Endothelial cell of umbilical vein (primary cell): Measurements from ENCODE around the gene PDGFRB. TPM values are rescaled to one million over a fixed set of nuclear protein-coding genes. Genes with fewer than 3 reads are reported as not detected.

Experiments
- BruUV-seq: library from RNA; stranded (reverse); fragments of 400-500 nt; replicated peaks from 2 replicates; lab custom pipeline; 2021; lab: Mats Ljungman, UMichigan
- CTCF ChIA-PET: fragments of 300-600, 350-600 bp; sonication (Branson Sonifier 250); formaldehyde crosslinking; loops from one replicate; lab custom pipeline; 2021; ENCODE audit warnings: antibody characterized with exemption, inconsistent platforms; lab: Charles Lee
- POLR2A ChIA-PET: fragments of 300-600, 350-600 bp; sonication (Branson Sonifier 250); formaldehyde crosslinking; loops from one replicate; lab custom pipeline; 2021; ENCODE audit warnings: antibody characterized with exemption, inconsistent platforms; lab: Charles Lee
- DNase-seq: peaks from one replicate; pipeline ENCODE4 v3.0.0-alpha.2; 2011; ENCODE audit warnings: low read depth, low spot score
- FAIRE-seq: peaks from 2 replicates; lab custom pipeline; 2011; peaks lifted over from hg19 to GRCh38; lab: Jason Lieb, UNC
- H2AFZ ChIP-seq: 2 replicates; pipeline ENCODE4 v1.6.0; 2012; ENCODE audit warnings: low read depth, low read length, control low read depth, inconsistent platforms
- H3K27ac ChIP-seq: 2 replicates; pipeline ENCODE4 v1.5.1; 2011; ENCODE audit warnings: low read depth, mild to moderate bottlenecking, control low read depth, low read length, moderate library complexity; ENCODE audit not compliant: insufficient read depth
- H3K27me3 ChIP-seq, 2 experiments: 2 replicates each; pipeline versions ENCODE4 v1.6.0 to v1.6.1; 2011; ENCODE audit warnings: low read length in 2 of 2, mixed read lengths in 1 of 2; ENCODE audit not compliant: control insufficient read depth in 2 of 2, insufficient read depth in 2 of 2
- H3K36me3 ChIP-seq, 2 experiments: 2 replicates in 1 of 2; 3 replicates in 1 of 2; pipeline ENCODE4 v1.5.1; 2011; ENCODE audit warnings: low read length in 2 of 2, mild to moderate bottlenecking in 1 of 2, moderate library complexity in 1 of 2; ENCODE audit not compliant: control insufficient read depth in 2 of 2, insufficient read depth in 2 of 2; ENCODE audit errors: extremely low read depth in 1 of 2
- H3K4me1 ChIP-seq: 3 replicates; pipeline ENCODE4 v1.5.1; 2011; ENCODE audit warnings: mild to moderate bottlenecking, low read length; ENCODE audit not compliant: control insufficient read depth, insufficient read depth; ENCODE audit errors: extremely low read depth
- H3K4me2 ChIP-seq: 2 replicates; pipeline ENCODE4 v1.6.1; 2011; ENCODE audit warnings: low read length, control low read depth, mixed read lengths; ENCODE audit not compliant: insufficient read depth
- H3K4me3 ChIP-seq, 3 experiments: fragments of 200-600 bp in 1 of 3; sonication (generic), shearing (Covaris generic) in 1 of 3; replicated peaks in 1 of 3; 2 replicates each; pipeline ENCODE4 v1.5.1; 2011 to 2016; ENCODE audit warnings: control low read depth in 3 of 3, low read length in 3 of 3, mild to moderate bottlenecking in 2 of 3, inconsistent platforms in 1 of 3, low read depth in 1 of 3, moderate library complexity in 1 of 3; ENCODE audit not compliant: insufficient read depth in 1 of 3
- H3K79me2 ChIP-seq: 2 replicates; pipeline ENCODE4 v1.6.0; 2012; ENCODE audit warnings: low read length, inconsistent platforms; ENCODE audit not compliant: control insufficient read depth, insufficient read depth
- H3K9ac ChIP-seq: replicated peaks from 2 replicates; pipeline ENCODE3; 2011; ENCODE audit warnings: low read length, control low read depth; ENCODE audit not compliant: insufficient read depth; ENCODE audit errors: extremely low read depth
- H3K9me1 ChIP-seq: replicated peaks from 3 replicates; pipeline ENCODE4 v1.6.0; 2011; ENCODE audit warnings: mild to moderate bottlenecking, low read length; ENCODE audit not compliant: control insufficient read depth, insufficient read depth; ENCODE audit errors: extremely low read depth
- H3K9me3 ChIP-seq: replicated peaks from 2 replicates; pipeline ENCODE4 v1.5.1; 2012; ENCODE audit warnings: low read length, inconsistent platforms; ENCODE audit not compliant: control insufficient read depth, insufficient read depth
- H4K20me1 ChIP-seq: replicated peaks from 2 replicates; pipeline ENCODE3; 2011; ENCODE audit warnings: mild to moderate bottlenecking, low read length; ENCODE audit not compliant: control insufficient read depth, insufficient read depth; ENCODE audit errors: extremely low read depth
- EZH2 ChIP-seq: IDR thresholded peaks from 2 replicates; pipeline ENCODE4 v1.6.1; 2012; ENCODE audit warnings: borderline replicate concordance, low read depth, mild to moderate bottlenecking, moderate library complexity, low read length, inconsistent platforms; ENCODE audit not compliant: severe bottlenecking
- FOS ChIP-seq: IDR thresholded peaks from 2 replicates; pipeline ENCODE4 v1.6.1; 2011; ENCODE audit warnings: mild to moderate bottlenecking, low read length, moderate library complexity, borderline replicate concordance; ENCODE audit not compliant: insufficient read depth
- GATA2 ChIP-seq: IDR thresholded peaks from 2 replicates; pipeline ENCODE4 v1.7.0; 2011; ENCODE audit warnings: low read depth, mild to moderate bottlenecking, moderate library complexity, mixed read lengths, low read length; ENCODE audit not compliant: insufficient read length, insufficient read depth
- JUN ChIP-seq: IDR thresholded peaks from 2 replicates; pipeline ENCODE4 v1.6.1; 2011; ENCODE audit warnings: borderline replicate concordance, low read depth; ENCODE audit not compliant: insufficient read length, insufficient read depth
- MYC ChIP-seq: IDR thresholded peaks from one replicate; pipeline ENCODE4 v1.6.1; 2011; ENCODE audit warnings: mild to moderate bottlenecking, low read depth, low read length
- POLR2A ChIP-seq: IDR thresholded peaks from 2 replicates; pipeline ENCODE4 v1.6.1; 2012; ENCODE audit warnings: low read depth, mild to moderate bottlenecking, control low read depth, low read length
- POLR2AphosphoS5 ChIP-seq: IDR thresholded peaks from 2 replicates; pipeline ENCODE4 v1.6.1; 2012; ENCODE audit warnings: low read depth, mild to moderate bottlenecking, control low read depth, low read length, moderate library complexity; ENCODE audit not compliant: insufficient read depth
- dilution Hi-C: fragments of 300-500 bp; cut with MboI; formaldehyde crosslinking; loops from one replicate; pipeline ENCODE4 v1.15.0; 2019; ENCODE audit warnings: low sequenced_read_pairs; ENCODE audit not compliant: extremely low pct_ligation_motif_present
- intact Hi-C: fragments of 100-400 bp; cut with micrococcal nuclease; formaldehyde crosslinking; loops from one replicate; pipeline ENCODE4 v1.10.0; 2022
- polyA plus RNA-seq, 4 experiments: library from polyadenylated mRNA; depleted of rRNA in 3 of 4; stranded (reverse) in 3 of 4; unstranded in 1 of 4; fragments of >200 nt; gene quantifications; 2 replicates each; pipeline versions ENCODE4 v1.2.1 to v1.2.3, GENCODE V29; 2011 to 2012; ENCODE audit warnings: missing spikeins in 1 of 4
- total RNA-seq: library from RNA; stranded (reverse); gene quantifications from 2 replicates; pipeline ENCODE4 v1.2.3, GENCODE V29; 2021
- TF ChIP-seq, protein P1 (sequence below): IDR thresholded peaks from 2 replicates; pipeline ENCODE4 v1.6.1; 2011; ENCODE audit not compliant: insufficient read depth, insufficient read length
- TF ChIP-seq, protein P2 (sequence below), 2 donors: IDR thresholded peaks; 1 replicate in 1 of 2; 2 replicates in 1 of 2; pipeline ENCODE4 v1.5.1; 2011; ENCODE audit warnings: low read length in 2 of 2, mild to moderate bottlenecking in 2 of 2, moderate library complexity in 2 of 2, control low read depth in 1 of 2, inconsistent platforms in 1 of 2, low read depth in 1 of 2; ENCODE audit not compliant: insufficient read depth in 1 of 2; ENCODE audit errors: extremely low read depth in 1 of 2

PDGFRB gene
- total and polyA plus RNA-seq, 2 donors (not counting 3 experiments of a cell fraction or from before 2014, with no cell fraction given) = 1.4 to 1.7 TPM

DNA sequence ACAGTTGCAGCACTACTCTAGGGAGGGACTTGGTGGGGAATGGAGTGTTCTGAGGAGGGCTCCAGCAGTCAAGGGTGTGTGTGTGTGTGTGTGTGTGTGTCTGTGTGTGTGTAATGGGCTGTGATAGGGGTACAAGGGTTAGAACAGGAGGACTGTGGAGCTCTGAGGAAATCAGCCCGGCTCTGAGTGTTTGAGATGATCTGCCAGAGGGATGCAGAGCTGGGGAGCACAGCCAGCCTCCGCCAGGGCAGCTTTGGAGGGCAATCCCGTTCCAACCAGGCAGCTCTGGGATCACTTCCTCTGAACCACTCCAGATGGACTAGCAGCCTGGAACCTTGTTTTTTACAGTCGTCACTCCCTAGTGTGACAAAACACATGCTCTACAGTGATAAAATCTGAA, 31.3 kb upstream of the PDGFRB start:
- Histone ChIP-seq H3K9me1 (no peaks in the 10 kb centered on the region), H3K27ac (no peak overlapping the region), H2AFZ (no peak overlapping the region), H3K4me1 (no peaks in the 10 kb centered on the region), H3K27me3 (peaks cover 41 to 52% of the 10 kb centered on the region in 2 experiments), H3K9me3 (no peaks in the 10 kb centered on the region), H3K9ac (no peak overlapping the region), H3K4me3 (no peak overlapping the region), H4K20me1 (no peaks in the 10 kb centered on the region), H3K4me2 (no peak overlapping the region), H3K36me3 (no peaks in the 10 kb centered on the region), H3K79me2 (no peaks in the 10 kb centered on the region)
- CTCF ChIA-PET = interaction anchor here (1.2 to 3.1 kb wide), 2 partner anchors 11 to 13 kb away, joined by 3 to 10 read pairs; no protein-coding TSS in a partner anchor
- TF ChIP-seq MYC (no peak), POLR2AphosphoS5 (no peak), GATA2 (no peak), FOS (no peak), JUN (no peak), EZH2 (no peak), POLR2A (no peak)
- TF ChIP-seq, protein P1, sequence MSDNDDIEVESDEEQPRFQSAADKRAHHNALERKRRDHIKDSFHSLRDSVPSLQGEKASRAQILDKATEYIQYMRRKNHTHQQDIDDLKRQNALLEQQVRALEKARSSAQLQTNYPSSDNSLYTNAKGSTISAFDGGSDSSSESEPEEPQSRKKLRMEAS = no peak
- TF ChIP-seq, protein P2, sequence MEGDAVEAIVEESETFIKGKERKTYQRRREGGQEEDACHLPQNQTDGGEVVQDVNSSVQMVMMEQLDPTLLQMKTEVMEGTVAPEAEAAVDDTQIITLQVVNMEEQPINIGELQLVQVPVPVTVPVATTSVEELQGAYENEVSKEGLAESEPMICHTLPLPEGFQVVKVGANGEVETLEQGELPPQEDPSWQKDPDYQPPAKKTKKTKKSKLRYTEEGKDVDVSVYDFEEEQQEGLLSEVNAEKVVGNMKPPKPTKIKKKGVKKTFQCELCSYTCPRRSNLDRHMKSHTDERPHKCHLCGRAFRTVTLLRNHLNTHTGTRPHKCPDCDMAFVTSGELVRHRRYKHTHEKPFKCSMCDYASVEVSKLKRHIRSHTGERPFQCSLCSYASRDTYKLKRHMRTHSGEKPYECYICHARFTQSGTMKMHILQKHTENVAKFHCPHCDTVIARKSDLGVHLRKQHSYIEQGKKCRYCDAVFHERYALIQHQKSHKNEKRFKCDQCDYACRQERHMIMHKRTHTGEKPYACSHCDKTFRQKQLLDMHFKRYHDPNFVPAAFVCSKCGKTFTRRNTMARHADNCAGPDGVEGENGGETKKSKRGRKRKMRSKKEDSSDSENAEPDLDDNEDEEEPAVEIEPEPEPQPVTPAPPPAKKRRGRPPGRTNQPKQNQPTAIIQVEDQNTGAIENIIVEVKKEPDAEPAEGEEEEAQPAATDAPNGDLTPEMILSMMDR (IDR thresholded peaks at IDR 0.05; ENCODE audit: extremely low read depth in 1 of 2, insufficient read depth in 1 of 2, low read depth in 1 of 2, low read length in 2 of 2) = no peak
- intact Hi-C loops = no loop called here
- POLR2A ChIA-PET = no interaction called here
- dilution Hi-C loops = no loop called here
- BruUV-seq = no TSS peak
- no peak for FAIRE-seq
- DNase-seq = no peak
